Gastrocnemius medialis (tissue), 4 donors: ENCODE measurements around the gene APOD.

Source experiments
- CTCF ChIP-seq, 5 experiments: fragments of 450-650 bp in 3 of 5; fragments of 200-600 bp in 2 of 5; sonication (generic) in 2 of 5; IDR thresholded peaks in 4 of 5; conservative IDR thresholded peaks in 1 of 5; 1 replicate in 4 of 5; 2 replicates in 1 of 5; pipeline ENCODE4 v1.5.1; 2016 to 2019; ENCODE audit warnings: antibody characterized with exemption in 5 of 5, mild to moderate bottlenecking in 3 of 5, moderate library complexity in 3 of 5
- POLR2A ChIP-seq, 2 donors: fragments of 450-650 bp; IDR thresholded peaks; one replicate each; pipeline ENCODE4 v1.6.1; 2017; ENCODE audit warnings: antibody characterized with exemption in 2 of 2, mild to moderate bottlenecking in 2 of 2, moderate library complexity in 2 of 2

GRCh38 chr3:195609229-195609628 lies 25.5 kb upstream of the APOD start:
- no peak for TF ChIP-seq CTCF (IDR thresholded peaks at IDR 0.05 in 4 of 5, conservative IDR thresholded peaks at IDR 0.05 in 1 of 5)
- TF ChIP-seq POLR2A (IDR thresholded peaks at IDR 0.05), result no peak
